Epithelial cell of proximal tubule (primary cell): ENCODE data around the gene GLTPD2. TPM values are rescaled to one million over a fixed set of nuclear protein-coding genes. Genes with fewer than 3 reads are reported as not detected.
"Not testable (repeated sequence)": the region's sequence is repeated elsewhere in the genome, so short reads cannot be mapped to it uniquely, and the experiment has no call there.

Experiments
- DNase-seq: peaks from one replicate; pipeline ENCODE4 v3.0.0-alpha.2; 2011; ENCODE audit warnings: low read depth
- H3K4me3 ChIP-seq: 2 replicates; pipeline ENCODE4 v1.5.1; 2011; ENCODE audit warnings: low read depth, mild to moderate bottlenecking, low read length
- CTCF ChIP-seq: conservative IDR thresholded peaks from 2 replicates; pipeline ENCODE4 v1.5.1; 2012; ENCODE audit warnings: low read depth, mild to moderate bottlenecking, low read length
- total RNA-seq: library from RNA; depleted of rRNA; stranded (reverse); fragments of >200 nt; gene quantifications from 2 replicates; pipeline ENCODE4 v1.2.3, GENCODE V29; 2015

GLTPD2 gene
- total RNA-seq, 1 donor from 2014 or later: not detected

DNA sequence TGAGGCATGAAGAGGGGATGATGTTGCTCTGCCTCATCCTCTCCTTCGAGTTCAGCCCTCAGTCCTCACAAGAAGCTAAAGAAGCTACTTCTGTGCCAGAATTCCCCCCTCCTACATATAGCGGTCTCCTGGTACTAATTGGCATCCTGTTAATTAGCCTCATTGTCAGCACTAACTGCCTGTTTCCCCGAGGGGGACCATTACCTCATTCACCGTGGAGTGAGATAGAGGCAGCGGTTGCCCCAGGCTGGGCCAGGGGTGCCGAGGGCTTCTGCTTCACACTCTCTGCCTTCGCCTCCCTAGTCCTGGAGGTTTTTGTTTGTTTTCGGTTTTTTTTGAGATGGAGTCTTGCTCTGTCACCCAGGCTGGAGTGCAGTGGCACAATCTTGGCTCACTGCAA lies 38.6 kb downstream of the GLTPD2 start:
- DNase-seq: no peak
- no peak overlapping the region for H3K4me3 ChIP-seq
- no peak for TF ChIP-seq CTCF

- not testable (repeated sequence) for DNase-seq
These were observed 44.0 kb downstream of the GLTPD2 start for GRCh38 chr17:4832829-4833177.

DNA sequence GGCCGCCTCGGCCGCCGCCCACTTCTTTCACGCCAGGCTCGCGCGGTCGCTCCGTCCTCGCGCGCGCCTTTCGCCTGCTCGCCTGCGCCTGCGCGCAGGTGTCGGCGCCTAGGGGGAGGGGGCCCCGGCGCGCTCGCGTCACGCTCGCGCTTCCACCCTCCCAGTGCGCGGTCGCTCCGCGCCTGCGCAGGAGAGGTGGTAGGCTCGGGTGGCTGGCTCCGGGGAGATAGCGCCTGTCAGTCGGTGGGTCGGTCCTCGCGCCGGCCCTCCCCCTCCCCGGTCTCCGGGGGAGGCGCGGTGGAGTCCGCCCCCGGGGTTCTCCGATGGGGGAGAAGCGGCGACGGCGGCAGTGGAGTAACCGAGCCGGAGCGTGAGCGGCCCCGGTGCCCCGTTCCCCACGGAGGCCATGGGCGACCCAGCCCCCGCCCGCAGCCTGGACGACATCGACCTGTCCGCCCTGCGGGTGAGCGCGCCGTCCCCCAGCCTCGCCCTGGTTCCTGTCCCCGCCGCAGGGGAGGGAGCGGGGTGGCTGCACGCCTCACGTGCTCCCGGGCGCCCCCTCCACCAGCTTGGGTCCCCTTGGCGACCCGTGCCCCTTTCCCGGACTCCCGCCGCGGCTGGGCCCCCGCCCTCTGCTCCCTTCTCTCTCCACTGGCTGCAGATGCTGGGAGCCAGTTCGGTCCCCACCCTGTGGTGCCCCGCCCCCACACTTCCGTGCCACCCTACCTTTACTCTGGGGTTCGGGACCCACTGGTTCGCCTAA lies 44.6 kb downstream of the GLTPD2 start, which contains the start of gene MINK1:
MINK1 (plus strand) TSS at position 163 of the 763 bp plus-strand sequence; CDS start at position 407, 244 bp downstream.
- no peak for TF ChIP-seq CTCF
- peak within 1 kb of the TSS; percentile 93 for H3K4me3 ChIP-seq
- DNase-seq: no peak

More at GRCh38 chr17:4832829-4833177, 44.0 kb downstream of the GLTPD2 start:
- H3K4me3 ChIP-seq: peak overlapping the region; percentile 93

DNA sequence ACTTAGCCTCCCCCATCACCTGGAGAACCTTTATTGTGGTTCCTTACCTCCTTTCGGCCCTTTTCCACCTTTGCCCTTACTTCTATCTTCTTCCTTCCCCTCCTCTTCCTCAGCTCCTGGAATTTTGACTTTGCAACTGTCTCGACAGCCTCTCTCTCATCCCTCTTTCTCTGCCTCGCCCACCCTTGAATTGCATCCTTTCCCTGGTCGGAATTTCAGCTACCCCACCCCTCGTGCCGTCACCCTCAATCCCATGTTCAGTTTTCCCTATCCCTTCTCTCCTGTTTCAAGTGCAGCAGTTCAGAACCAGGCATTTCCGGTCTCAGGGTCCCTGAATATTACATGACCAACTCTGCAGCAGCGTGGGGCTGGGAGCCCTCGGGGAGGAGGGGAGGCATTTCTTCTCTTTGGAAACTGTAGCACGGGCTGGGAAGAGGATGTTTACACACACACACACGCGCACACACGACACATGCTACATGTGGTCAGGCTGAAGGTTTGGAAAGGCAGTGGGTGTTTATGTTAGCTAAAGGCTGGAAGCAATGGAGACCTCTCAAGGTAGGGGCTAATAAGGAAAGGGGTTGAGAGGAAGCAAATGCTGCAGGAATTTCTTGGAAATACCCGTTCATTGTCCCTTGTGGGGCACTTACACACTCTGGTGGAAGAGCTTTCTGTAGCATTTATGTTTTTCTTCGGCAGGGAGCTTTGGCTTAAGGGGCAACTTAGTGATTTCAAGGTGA lies 45.3 kb downstream of the GLTPD2 start:
- no peak for TF ChIP-seq CTCF
- no peak for DNase-seq
- peak overlapping the region; percentile 93 for H3K4me3 ChIP-seq

- no peak for DNase-seq
- peak overlapping the region; percentile 93 for H3K4me3 ChIP-seq
- TF ChIP-seq CTCF: no peak
These were observed 45.9 kb downstream of the GLTPD2 start for GRCh38 chr17:4834681-4835020.

GRCh38 chr17:4836221-4836620 lies 47.5 kb downstream of the GLTPD2 start:
- DNase-seq: no peak
- no peak for TF ChIP-seq CTCF
- H3K4me3 ChIP-seq: no peak overlapping the region

DNA sequence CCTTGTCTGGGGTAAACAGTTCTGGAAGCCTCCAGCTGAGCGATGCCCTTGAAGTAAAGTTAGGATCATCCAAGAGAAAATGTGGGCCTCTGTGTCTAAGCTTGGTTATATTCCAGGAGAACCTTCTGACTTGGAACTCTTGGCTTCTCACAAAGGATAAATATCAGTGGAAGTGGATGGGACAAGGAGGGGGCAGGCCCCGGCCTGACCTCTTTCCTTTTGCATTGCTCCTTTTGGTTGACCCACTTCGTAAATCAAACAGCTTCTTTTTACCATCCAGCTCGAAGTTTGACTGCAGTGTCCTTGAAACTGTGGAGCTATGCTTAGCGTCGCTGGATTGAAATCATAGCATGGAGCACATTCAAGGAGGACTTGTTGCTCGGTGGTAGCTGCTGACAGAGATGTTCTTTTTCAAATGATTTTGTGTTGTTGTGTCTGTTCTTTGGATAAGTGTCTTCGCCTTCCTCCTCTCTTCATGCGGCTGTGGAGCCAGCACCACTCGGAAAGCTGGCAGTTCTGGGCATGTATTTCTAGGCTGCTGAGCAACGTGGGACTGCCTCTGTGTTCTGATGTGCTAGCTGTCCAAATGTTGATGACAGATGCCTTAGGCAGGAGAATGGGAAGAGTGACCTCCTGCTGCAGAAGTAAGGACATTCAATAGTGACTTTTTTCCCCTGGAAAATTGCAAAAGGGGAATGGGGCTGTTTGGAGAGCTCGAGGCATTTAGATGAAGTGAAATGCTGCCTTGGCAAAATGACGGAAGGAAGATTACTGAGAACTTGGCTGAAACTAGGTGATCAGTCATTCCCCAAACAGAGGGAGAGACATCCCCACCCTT lies 48.9 kb downstream of the GLTPD2 start:
- no peak overlapping the region for H3K4me3 ChIP-seq
- no peak for DNase-seq
- TF ChIP-seq CTCF: no peak
